GM10248 (cell line): ENCODE results near the gene PLOD2.
"Not testable (repeated sequence)": the region's sequence is repeated elsewhere in the genome, so short reads cannot be mapped to it uniquely, and the experiment has no call there.

Experiments
- CTCF ChIA-PET: fragments of 300-600 bp; sonication (Branson Sonifier 250); formaldehyde crosslinking; extraction: SDS; loops from one replicate; lab custom pipeline; 2021; ENCODE audit warnings: antibody characterized with exemption; lab: Yijun Ruan, JAX
- POLR2A ChIA-PET: fragments of 350-650 bp; sonication (Branson Sonifier 250); formaldehyde crosslinking; extraction: SDS; loops from one replicate; lab custom pipeline; 2020; ENCODE audit warnings: antibody characterized with exemption; lab: Yijun Ruan, JAX
- DNase-seq: peaks from one replicate; pipeline ENCODE4 v3.0.0; 2012; ENCODE audit errors: extremely low spot score
- CTCF ChIP-seq: IDR thresholded peaks from 2 replicates; pipeline ENCODE4 v1.5.1; 2012; ENCODE audit warnings: mild to moderate bottlenecking, low read depth; ENCODE audit errors: extremely low read depth, missing control alignments, control extremely low read depth

The PLOD2 gene

GRCh38 chr3:146117406-146118285 lies 43.3 kb downstream of the PLOD2 start:
- TF ChIP-seq CTCF, result no peak
- CTCF ChIA-PET, result interaction anchor here (1.7 kb wide), 1 partner anchor 11 kb away, joined by 5 read pairs; no protein-coding TSS in a partner anchor
- POLR2A ChIA-PET, result no interaction called here
- DNase-seq, result no peak

GRCh38 chr3:146115619-146116018 lies 45.4 kb downstream of the PLOD2 start:
- ChIA-PET CTCF (no interaction called here), POLR2A (no interaction called here)
- no peak for TF ChIP-seq CTCF
- no peak for DNase-seq

GRCh38 chr3:146113804-146114203 lies 47.2 kb downstream of the PLOD2 start:
- POLR2A ChIA-PET, DNase-seq, CTCF ChIA-PET: not testable (repeated sequence)

- POLR2A ChIA-PET, result no interaction called here
Observed at GRCh38 chr3:146111337-146111736, 49.6 kb downstream of the PLOD2 start.

GRCh38 chr3:146110161-146110560 lies 50.8 kb downstream of the PLOD2 start:
- CTCF ChIA-PET, result interaction anchor here (1.5 kb wide), 1 partner anchor 9 kb away, joined by 4 read pairs; no protein-coding TSS in a partner anchor

More at GRCh38 chr3:146111337-146111736, 49.6 kb downstream of the PLOD2 start:
- CTCF ChIA-PET, result no interaction called here
- DNase-seq, result no peak
- no peak for TF ChIP-seq CTCF

GRCh38 chr3:146106986-146107385 lies 54.0 kb downstream of the PLOD2 start:
- ChIA-PET POLR2A (no interaction called here), CTCF (interaction anchor here (1.7 kb wide), 1 partner anchor 10 kb away, joined by 5 read pairs; no protein-coding TSS in a partner anchor)
- TF ChIP-seq CTCF, result no peak
- DNase-seq, result no peak

More at GRCh38 chr3:146110161-146110560, 50.8 kb downstream of the PLOD2 start:
- no peak for DNase-seq
- POLR2A ChIA-PET, result no interaction called here
- no peak for TF ChIP-seq CTCF

GRCh38 chr3:146104068-146104467 lies 56.9 kb downstream of the PLOD2 start:
- no peak for DNase-seq
- POLR2A ChIA-PET, result no interaction called here
- TF ChIP-seq CTCF, result no peak
- CTCF ChIA-PET, result interaction anchor here (1.3 to 1.8 kb wide), 2 partner anchors 35 to 85 kb away, joined by 3 to 4 read pairs; no protein-coding TSS in a partner anchor
